Measurements from ENCODE around the gene SIRT2. TPM values are rescaled to one million over a fixed set of nuclear protein-coding genes. Genes with fewer than 3 reads are reported as not detected.

SIRT2 gene
- total RNA-seq, 2 experiments from 2014 or later: 60.8 to 67.8 TPM

DNA sequence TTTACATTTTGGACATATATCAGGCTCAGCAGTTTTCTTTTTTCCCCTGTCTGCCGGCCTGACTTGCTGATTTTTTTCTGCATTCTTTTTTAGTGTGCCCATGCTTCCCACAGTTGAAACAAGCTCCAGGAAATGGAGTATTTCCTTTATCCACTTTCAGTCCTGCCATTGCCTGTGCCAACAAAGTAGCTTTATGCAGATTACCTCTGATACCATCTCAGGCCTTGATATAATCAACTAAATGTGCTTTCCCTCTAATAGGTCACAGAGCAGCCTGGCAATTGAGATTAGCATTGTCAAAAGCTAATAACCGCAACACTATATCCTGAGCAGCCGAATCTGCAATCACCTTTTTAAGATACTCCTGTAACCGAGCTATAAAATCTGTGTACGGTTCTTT lies 40.5 kb upstream of the SIRT2 start:
- Mint-ChIP-seq H3K9me3 (no peaks in the 10 kb centered on the region), H3K36me3 (ENCODE audit: low read depth) (peaks cover 2% of the 10 kb centered on the region), H3K27ac (no peak overlapping the region), H3K4me3 (no peak overlapping the region), H3K27me3 (no peaks in the 10 kb centered on the region), H3K4me1 (ENCODE audit: low read depth) (peaks cover 27% of the 10 kb centered on the region)
- H3K4me3 ChIP-seq (ENCODE audit: low read length): no peak overlapping the region
- ATAC-seq (ENCODE audit: poor library complexity) (no peak), DNase-seq (no peak)
- no peaks in the 10 kb centered on the region for H3K27me3 ChIP-seq (ENCODE audit: control insufficient read depth in 1 of 2, insufficient read depth in 2 of 2, low read length in 2 of 2)
- POLR2A ChIA-PET: no interaction called here
- intact Hi-C loops (cut with DNase I, micrococcal nuclease): loop anchor here in 1 of 2 experiments (10.0 kb wide), 1 partner anchor 1035 kb away; the partner anchor contains the start of genes SIPA1L3 and WDR87
- CTCF ChIA-PET: interaction anchor here (1.6 kb wide), 1 partner anchor 10 kb away, joined by 6 read pairs; the partner anchor contains the start of genes MRPS12 and SARS2
- peaks cover 2 to 5% of the 10 kb centered on the region in 2 experiments for H3K9me3 ChIP-seq (ENCODE audit: control insufficient read depth in 1 of 2, insufficient read depth in 1 of 2, low read length in 2 of 2)
- H3K36me3 ChIP-seq (ENCODE audit: insufficient read depth, low read length): no peaks in the 10 kb centered on the region
- H3K4me1 ChIP-seq (ENCODE audit: insufficient read depth, low read length): peaks cover 10% of the 10 kb centered on the region
- TF ChIP-seq, protein P1, sequence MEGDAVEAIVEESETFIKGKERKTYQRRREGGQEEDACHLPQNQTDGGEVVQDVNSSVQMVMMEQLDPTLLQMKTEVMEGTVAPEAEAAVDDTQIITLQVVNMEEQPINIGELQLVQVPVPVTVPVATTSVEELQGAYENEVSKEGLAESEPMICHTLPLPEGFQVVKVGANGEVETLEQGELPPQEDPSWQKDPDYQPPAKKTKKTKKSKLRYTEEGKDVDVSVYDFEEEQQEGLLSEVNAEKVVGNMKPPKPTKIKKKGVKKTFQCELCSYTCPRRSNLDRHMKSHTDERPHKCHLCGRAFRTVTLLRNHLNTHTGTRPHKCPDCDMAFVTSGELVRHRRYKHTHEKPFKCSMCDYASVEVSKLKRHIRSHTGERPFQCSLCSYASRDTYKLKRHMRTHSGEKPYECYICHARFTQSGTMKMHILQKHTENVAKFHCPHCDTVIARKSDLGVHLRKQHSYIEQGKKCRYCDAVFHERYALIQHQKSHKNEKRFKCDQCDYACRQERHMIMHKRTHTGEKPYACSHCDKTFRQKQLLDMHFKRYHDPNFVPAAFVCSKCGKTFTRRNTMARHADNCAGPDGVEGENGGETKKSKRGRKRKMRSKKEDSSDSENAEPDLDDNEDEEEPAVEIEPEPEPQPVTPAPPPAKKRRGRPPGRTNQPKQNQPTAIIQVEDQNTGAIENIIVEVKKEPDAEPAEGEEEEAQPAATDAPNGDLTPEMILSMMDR (IDR thresholded peaks at IDR 0.05): no peak
- H3K27ac ChIP-seq (ENCODE audit: low read depth in 1 of 2, low read length in 2 of 2): no peak overlapping the region

DNA sequence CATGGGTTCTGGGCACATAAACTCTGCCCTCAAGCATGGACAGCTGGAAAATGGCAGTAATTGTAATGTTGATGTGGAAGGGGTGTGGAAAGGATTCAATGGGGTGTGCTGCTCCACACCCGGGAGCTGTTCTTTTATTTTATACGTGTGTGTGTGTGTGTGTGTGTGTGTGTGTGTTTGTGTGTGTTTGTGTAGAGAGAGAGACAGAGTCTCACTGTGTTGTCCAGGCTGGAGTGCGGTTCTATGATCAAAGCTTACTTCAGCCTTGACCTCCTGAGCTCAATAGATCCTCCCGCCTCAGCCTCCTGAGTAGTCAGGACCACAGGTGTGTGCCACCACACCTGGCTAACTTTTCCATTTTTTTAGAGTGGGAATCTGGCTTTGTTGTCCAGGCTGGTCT lies 34.1 kb upstream of the SIRT2 start:
- ATAC-seq (ENCODE audit: poor library complexity) (no peak), DNase-seq (no peak)
- peaks cover 36% of the 10 kb centered on the region for H3K36me3 Mint-ChIP-seq (ENCODE audit: low read depth)
- H3K4me3 Mint-ChIP-seq: no peak overlapping the region
- H3K9me3 ChIP-seq (ENCODE audit: control insufficient read depth in 1 of 2, insufficient read depth in 1 of 2, low read length in 2 of 2): peaks cover 4 to 5% of the 10 kb centered on the region in 2 experiments
- ChIA-PET POLR2A (interaction anchor here (1.0 to 1.4 kb wide), 2 partner anchors 9 to 34 kb away, joined by 3 read pairs; partner anchors contain the start of genes NFKBIB and SIRT2), CTCF (no interaction called here)
- H3K4me1 ChIP-seq (ENCODE audit: insufficient read depth, low read length): peaks cover 38% of the 10 kb centered on the region
- H3K27ac ChIP-seq (ENCODE audit: low read depth in 1 of 2, low read length in 2 of 2): no peak overlapping the region
- no peak overlapping the region for H3K27ac Mint-ChIP-seq
- H3K9me3 Mint-ChIP-seq: no peaks in the 10 kb centered on the region
- no peak overlapping the region for H3K4me3 ChIP-seq (ENCODE audit: low read length)
- peaks cover 21% of the 10 kb centered on the region for H3K36me3 ChIP-seq (ENCODE audit: insufficient read depth, low read length)
- H3K4me1 Mint-ChIP-seq (ENCODE audit: low read depth): peaks cover 36% of the 10 kb centered on the region
- no peaks in the 10 kb centered on the region for H3K27me3 ChIP-seq (ENCODE audit: control insufficient read depth in 1 of 2, insufficient read depth in 2 of 2, low read length in 2 of 2)
- TF ChIP-seq, protein P1 (IDR thresholded peaks at IDR 0.05): no peak
- intact Hi-C loops (cut with DNase I, micrococcal nuclease): loop anchor here (5.0 to 10.0 kb wide), 3 partner anchors 296 to 1029 kb away; partner anchors contain the start of genes EIF3K (in 1 of the 2), MAP4K1 (in 1 of the 2), SIPA1L3 (in 1 of the 2) and WDR87 (in 1 of the 2)
- H3K27me3 Mint-ChIP-seq: no peaks in the 10 kb centered on the region

DNA sequence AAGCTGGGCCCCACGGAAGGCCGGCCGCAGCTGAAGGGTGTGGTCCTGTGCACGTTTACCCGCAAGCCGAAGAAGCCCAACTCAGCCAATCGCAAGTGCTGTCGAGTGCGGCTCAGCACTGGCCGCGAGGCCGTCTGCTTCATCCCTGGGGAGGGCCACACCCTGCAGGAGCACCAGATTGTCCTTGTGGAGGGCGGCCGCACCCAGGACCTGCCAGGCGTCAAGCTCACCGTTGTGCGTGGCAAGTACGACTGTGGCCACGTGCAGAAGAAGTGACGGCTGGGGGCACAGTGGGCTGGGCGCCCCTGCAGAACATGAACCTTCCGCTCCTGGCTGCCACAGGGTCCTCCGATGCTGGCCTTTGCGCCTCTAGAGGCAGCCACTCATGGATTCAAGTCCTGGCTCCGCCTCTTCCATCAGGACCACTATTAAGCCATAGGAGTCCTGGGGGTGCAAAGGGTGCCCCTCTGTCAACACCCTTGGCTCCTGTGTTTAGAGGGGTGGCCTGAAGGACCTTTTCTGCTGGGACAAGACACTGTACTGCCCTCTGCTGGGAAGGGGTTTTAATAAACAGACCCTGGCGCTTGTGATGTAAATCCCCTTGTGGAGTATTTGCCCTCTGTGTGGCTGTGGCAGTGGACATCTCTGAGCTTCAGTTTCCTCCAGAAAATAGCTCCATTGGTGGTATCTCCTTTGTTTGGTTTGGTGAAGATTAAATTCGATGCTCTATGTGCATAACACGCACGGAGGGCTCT lies 33.2 kb upstream of the SIRT2 start:
- Histone ChIP-seq H3K27ac (ENCODE audit: low read depth in 1 of 2, low read length in 2 of 2) (no peak overlapping the region), H3K4me1 (ENCODE audit: insufficient read depth, low read length) (peaks cover 43% of the 10 kb centered on the region), H3K36me3 (ENCODE audit: insufficient read depth, low read length) (peaks cover 22% of the 10 kb centered on the region), H3K4me3 (ENCODE audit: low read length) (no peak overlapping the region), H3K9me3 (ENCODE audit: control insufficient read depth in 1 of 2, insufficient read depth in 1 of 2, low read length in 2 of 2) (peaks cover 4 to 5% of the 10 kb centered on the region in 2 experiments), H3K27me3 (ENCODE audit: control insufficient read depth in 1 of 2, insufficient read depth in 2 of 2, low read length in 2 of 2) (no peaks in the 10 kb centered on the region)
- no peak for ATAC-seq (ENCODE audit: poor library complexity)
- Mint-ChIP-seq H3K36me3 (ENCODE audit: low read depth) (peaks cover 38% of the 10 kb centered on the region), H3K4me3 (peak overlapping the region; percentile 45), H3K4me1 (ENCODE audit: low read depth) (peaks cover 39% of the 10 kb centered on the region), H3K9me3 (no peaks in the 10 kb centered on the region), H3K27me3 (no peaks in the 10 kb centered on the region), H3K27ac (peak overlapping the region; percentile 67)
- CTCF ChIA-PET: no interaction called here
- POLR2A ChIA-PET: interaction anchor here (1.0 to 1.4 kb wide), 2 partner anchors 8 to 33 kb away, joined by 3 read pairs; partner anchors contain the start of genes NFKBIB and SIRT2
- DNase-seq: peak in 7 of 14 experiments; percentile 9 to 73 (median 29)
- TF ChIP-seq, protein P1 (IDR thresholded peaks at IDR 0.05): peak; percentile 41
- intact Hi-C loops (cut with DNase I, micrococcal nuclease): loop anchor here (5.0 to 10.0 kb wide), 3 partner anchors 295 to 1028 kb away; partner anchors contain the start of genes EIF3K (in 1 of the 2), MAP4K1 (in 1 of the 2), SIPA1L3 (in 1 of the 2) and WDR87 (in 1 of the 2)

Measured in CD4-positive, alpha-beta T cell (primary cell).